ENCODE data around the gene COL5A3. TPM values are rescaled to one million over a fixed set of nuclear protein-coding genes. Genes with fewer than 3 reads are reported as not detected.
A peak's percentile ranks its signal among the peaks of the same experiment; 100 is the strongest.
"Not testable (repeated sequence)": the region's sequence is repeated elsewhere in the genome, so short reads cannot be mapped to it uniquely, and the experiment has no call there.

COL5A3 gene
- total RNA-seq: 0.59 and 0.63 TPM in 2 replicates

- H3K36me3 Mint-ChIP-seq (ENCODE audit: low read depth): no peaks in the 10 kb centered on the region
- no peak within 1 kb of the TSS for H3K27ac Mint-ChIP-seq
- H3K4me1 Mint-ChIP-seq: peaks cover 21% of the 10 kb centered on the region
- intact Hi-C loops (cut with micrococcal nuclease): no loop called here
- H3K4me3 Mint-ChIP-seq: no peak within 1 kb of the TSS
- H3K27me3 Mint-ChIP-seq: peaks cover 49% of the 10 kb centered on the region
- DNase-seq: no peak
- peaks cover 4% of the 10 kb centered on the region for H3K9me3 Mint-ChIP-seq
Measured at GRCh38 chr19:10010247-10010691, at the start of gene COL5A3. COL5A3 (minus strand) TSS chr19:10010504; CDS start chr19:10010385, 119 bp downstream.

- DNase-seq: no peak
- H3K27ac Mint-ChIP-seq: no peak overlapping the region
Measured at GRCh38 chr19:10052602-10053360, 42.5 kb upstream of the COL5A3 start.

GRCh38 chr19:10049626-10050025 is 39.3 kb upstream of the COL5A3 start:
- H3K4me3 Mint-ChIP-seq: no peak overlapping the region
- H3K4me1 Mint-ChIP-seq: no peaks in the 10 kb centered on the region
- H3K27me3 Mint-ChIP-seq: peaks cover 8% of the 10 kb centered on the region
- no peak for DNase-seq
- intact Hi-C loops (cut with micrococcal nuclease): no loop called here
- H3K36me3 Mint-ChIP-seq (ENCODE audit: low read depth): no peaks in the 10 kb centered on the region
- H3K9me3 Mint-ChIP-seq: no peaks in the 10 kb centered on the region
- H3K27ac Mint-ChIP-seq: no peak overlapping the region

More at GRCh38 chr19:10052602-10053360, 42.5 kb upstream of the COL5A3 start:
- H3K4me3 Mint-ChIP-seq: no peak overlapping the region
- peaks cover 1% of the 10 kb centered on the region for H3K27me3 Mint-ChIP-seq
- intact Hi-C loops (cut with micrococcal nuclease): no loop called here
- H3K9me3 Mint-ChIP-seq: no peaks in the 10 kb centered on the region
- H3K36me3 Mint-ChIP-seq (ENCODE audit: low read depth): no peaks in the 10 kb centered on the region
- no peaks in the 10 kb centered on the region for H3K4me1 Mint-ChIP-seq

GRCh38 chr19:10045371-10045770 is 35.1 kb upstream of the COL5A3 start:
- intact Hi-C loops (cut with micrococcal nuclease): no loop called here
- peaks cover 7% of the 10 kb centered on the region for H3K27me3 Mint-ChIP-seq
- H3K4me1 Mint-ChIP-seq: no peaks in the 10 kb centered on the region
- no peak overlapping the region for H3K4me3 Mint-ChIP-seq
- no peak for DNase-seq
- H3K36me3 Mint-ChIP-seq (ENCODE audit: low read depth): no peaks in the 10 kb centered on the region
- H3K9me3 Mint-ChIP-seq: no peaks in the 10 kb centered on the region
- H3K27ac Mint-ChIP-seq: no peak overlapping the region

GRCh38 chr19:10044390-10044789 is 34.1 kb upstream of the COL5A3 start:
- H3K27ac Mint-ChIP-seq: no peak overlapping the region
- H3K36me3 Mint-ChIP-seq (ENCODE audit: low read depth): no peaks in the 10 kb centered on the region
- intact Hi-C loops (cut with micrococcal nuclease): no loop called here
- no peak overlapping the region for H3K4me3 Mint-ChIP-seq
- no peaks in the 10 kb centered on the region for H3K9me3 Mint-ChIP-seq
- DNase-seq: no peak
- no peaks in the 10 kb centered on the region for H3K4me1 Mint-ChIP-seq
- peaks cover 7% of the 10 kb centered on the region for H3K27me3 Mint-ChIP-seq

GRCh38 chr19:10043286-10043927 is 33.1 kb upstream of the COL5A3 start:
- DNase-seq: no peak
- Mint-ChIP-seq H3K9me3 (no peaks in the 10 kb centered on the region), H3K4me1 (no peaks in the 10 kb centered on the region), H3K36me3 (ENCODE audit: low read depth) (no peaks in the 10 kb centered on the region), H3K4me3 (no peak overlapping the region), H3K27ac (no peak overlapping the region), H3K27me3 (peaks cover 7% of the 10 kb centered on the region)
- intact Hi-C loops (cut with micrococcal nuclease): no loop called here

GRCh38 chr19:10037809-10038208 is 27.5 kb upstream of the COL5A3 start:
- H3K27ac Mint-ChIP-seq: no peak overlapping the region

GRCh38 chr19:10037367-10037766 is 27.1 kb upstream of the COL5A3 start:
- no peaks in the 10 kb centered on the region for H3K9me3 Mint-ChIP-seq
- intact Hi-C loops (cut with micrococcal nuclease): no loop called here
- no peak overlapping the region for H3K4me3 Mint-ChIP-seq
- H3K27ac Mint-ChIP-seq: no peak overlapping the region
- no peaks in the 10 kb centered on the region for H3K4me1 Mint-ChIP-seq
- no peaks in the 10 kb centered on the region for H3K36me3 Mint-ChIP-seq (ENCODE audit: low read depth)
- no peak for DNase-seq
- H3K27me3 Mint-ChIP-seq: peaks cover 14% of the 10 kb centered on the region

More at GRCh38 chr19:10037809-10038208, 27.5 kb upstream of the COL5A3 start:
- peaks cover 11% of the 10 kb centered on the region for H3K27me3 Mint-ChIP-seq
- intact Hi-C loops (cut with micrococcal nuclease): no loop called here
- no peaks in the 10 kb centered on the region for H3K36me3 Mint-ChIP-seq (ENCODE audit: low read depth)
- no peak for DNase-seq
- H3K4me3 Mint-ChIP-seq: no peak overlapping the region
- H3K9me3 Mint-ChIP-seq: no peaks in the 10 kb centered on the region
- H3K4me1 Mint-ChIP-seq: no peaks in the 10 kb centered on the region

GRCh38 chr19:10036601-10037071 is 26.3 kb upstream of the COL5A3 start:
- Mint-ChIP-seq H3K9me3 (no peaks in the 10 kb centered on the region), H3K27ac (no peak overlapping the region), H3K27me3 (peaks cover 16% of the 10 kb centered on the region), H3K4me1 (no peaks in the 10 kb centered on the region), H3K4me3 (no peak overlapping the region), H3K36me3 (ENCODE audit: low read depth) (no peaks in the 10 kb centered on the region)
- intact Hi-C loops (cut with micrococcal nuclease): no loop called here
- no peak for DNase-seq

GRCh38 chr19:10033614-10034013 is 23.3 kb upstream of the COL5A3 start:
- intact Hi-C loops (cut with micrococcal nuclease): no loop called here
- Mint-ChIP-seq H3K27me3 (peaks cover 16% of the 10 kb centered on the region), H3K9me3 (no peaks in the 10 kb centered on the region), H3K27ac (no peak overlapping the region), H3K36me3 (ENCODE audit: low read depth) (no peaks in the 10 kb centered on the region), H3K4me3 (no peak overlapping the region), H3K4me1 (no peaks in the 10 kb centered on the region)
- no peak for DNase-seq

- no peaks in the 10 kb centered on the region for H3K9me3 Mint-ChIP-seq
- peaks cover 3% of the 10 kb centered on the region for H3K4me1 Mint-ChIP-seq
- intact Hi-C loops (cut with micrococcal nuclease): loop anchor here (1.0 to 5.0 kb wide), 2 partner anchors 93 to 890 kb away; no protein-coding TSS in a partner anchor
Measured at GRCh38 chr19:10027158-10027997, 17.1 kb upstream of the COL5A3 start.

GRCh38 chr19:10026744-10027143 is 16.4 kb upstream of the COL5A3 start:
- intact Hi-C loops (cut with micrococcal nuclease): loop anchor here (1.0 to 5.0 kb wide), 2 partner anchors 92 to 889 kb away; no protein-coding TSS in a partner anchor
- Mint-ChIP-seq H3K27ac (no peak overlapping the region), H3K9me3 (no peaks in the 10 kb centered on the region), H3K4me3 (no peak overlapping the region), H3K27me3 (peaks cover 12% of the 10 kb centered on the region), H3K4me1 (peaks cover 3% of the 10 kb centered on the region), H3K36me3 (ENCODE audit: low read depth) (no peaks in the 10 kb centered on the region)
- DNase-seq: no peak

More at GRCh38 chr19:10027158-10027997, 17.1 kb upstream of the COL5A3 start:
- Mint-ChIP-seq H3K27me3 (peaks cover 14% of the 10 kb centered on the region), H3K36me3 (ENCODE audit: low read depth) (no peaks in the 10 kb centered on the region), H3K4me3 (no peak overlapping the region), H3K27ac (no peak overlapping the region)
- DNase-seq: peak; percentile 93

GRCh38 chr19:10023096-10023495 is 12.8 kb upstream of the COL5A3 start:
- H3K9me3 Mint-ChIP-seq: not testable (repeated sequence)
- peaks cover 11% of the 10 kb centered on the region for H3K27me3 Mint-ChIP-seq

More at GRCh38 chr19:10023096-10023495, 12.8 kb upstream of the COL5A3 start:
- H3K36me3 Mint-ChIP-seq (ENCODE audit: low read depth); intact Hi-C loops (cut with micrococcal nuclease); H3K4me3 Mint-ChIP-seq; H3K4me1 Mint-ChIP-seq; DNase-seq; H3K27ac Mint-ChIP-seq: not testable (repeated sequence)
